NT2/D1 (cell line): ENCODE data around the gene PGAM4.

Experiments
- YY1 ChIP-seq: IDR thresholded peaks from 2 replicates; pipeline ENCODE4 v1.6.1; 2011; ENCODE audit not compliant: insufficient read length, insufficient read depth
- ZNF274 ChIP-seq: IDR thresholded peaks from 2 replicates; pipeline ENCODE4 v1.6.1; 2011; ENCODE audit warnings: mild to moderate bottlenecking, low read depth, low read length

GRCh38 chrX:77962068-77962902, 7.2 kb downstream of the PGAM4 start:
- TF ChIP-seq ZNF274, result no peak
- TF ChIP-seq YY1, result no peak
